Nephron (organoid): Measurements from ENCODE around the gene SLC22A4.
A peak's percentile ranks its signal among the peaks of the same experiment; 100 is the strongest.

Source experiments
- H3K27ac Mint-ChIP-seq, 3 experiments: 2 replicates each; pipeline ENCODE4 v1.8.0; 2020; ENCODE audit warnings: mixed read lengths in 3 of 3, mild to moderate bottlenecking in 2 of 3, moderate library complexity in 1 of 3
- H3K27me3 Mint-ChIP-seq: 2 replicates; pipeline ENCODE4 v1.8.0; 2021; ENCODE audit warnings: low read depth, mild to moderate bottlenecking, moderate library complexity, mixed read lengths
- H3K36me3 Mint-ChIP-seq: 2 replicates; pipeline ENCODE4 v1.8.0; 2020; ENCODE audit warnings: low read depth, mixed read lengths
- H3K4me1 Mint-ChIP-seq: 2 replicates; pipeline ENCODE4 v1.8.0; 2020; ENCODE audit warnings: mixed read lengths
- H3K4me3 Mint-ChIP-seq, 3 experiments: 2 replicates each; pipeline ENCODE4 v1.8.0; 2020; ENCODE audit warnings: mild to moderate bottlenecking in 3 of 3, mixed read lengths in 3 of 3, moderate library complexity in 2 of 3
- H3K9me3 Mint-ChIP-seq: 2 replicates; pipeline ENCODE4 v1.8.0; 2020; ENCODE audit warnings: mixed read lengths
- CTCF ChIP-seq, 3 experiments: fragments of 200-600 bp; sonication (generic); IDR thresholded peaks; one replicate each; pipeline ENCODE4 v1.5.0; 2021; ENCODE audit warnings: antibody characterized with exemption in 3 of 3; ENCODE audit not compliant: unreplicated experiment in 3 of 3

The SLC22A4 gene

GRCh38 chr5:132313366-132313765, 19.2 kb downstream of the SLC22A4 start:
- Mint-ChIP-seq H3K36me3 (peaks cover 7% of the 10 kb centered on the region), H3K9me3 (no peaks in the 10 kb centered on the region), H3K4me1 (peaks cover 49% of the 10 kb centered on the region), H3K27ac (peak overlapping the region in 2 of 3 experiments; percentile 18 to 37), H3K27me3 (peaks cover 3% of the 10 kb centered on the region), H3K4me3 (no peak overlapping the region)
- TF ChIP-seq CTCF (IDR thresholded peaks at IDR 0.05; ENCODE audit: unreplicated experiment in 3 of 3): no peak

GRCh38 chr5:132313961-132314432, 19.8 kb downstream of the SLC22A4 start:
- H3K27me3 Mint-ChIP-seq: peaks cover 3% of the 10 kb centered on the region

GRCh38 chr5:132315529-132316067, 21.4 kb downstream of the SLC22A4 start:
- Mint-ChIP-seq H3K36me3 (peaks cover 7% of the 10 kb centered on the region), H3K4me3 (no peak overlapping the region), H3K27me3 (peaks cover 3% of the 10 kb centered on the region), H3K27ac (peak overlapping the region in 1 of 3 experiments; percentile 17), H3K9me3 (no peaks in the 10 kb centered on the region), H3K4me1 (peaks cover 51% of the 10 kb centered on the region)
- peak in 1 of 3 experiments; percentile 12 for TF ChIP-seq CTCF (IDR thresholded peaks at IDR 0.05; ENCODE audit: unreplicated experiment in 3 of 3)

More at GRCh38 chr5:132313961-132314432, 19.8 kb downstream of the SLC22A4 start:
- peaks cover 55% of the 10 kb centered on the region for H3K4me1 Mint-ChIP-seq
- H3K36me3 Mint-ChIP-seq: peaks cover 7% of the 10 kb centered on the region
- no peaks in the 10 kb centered on the region for H3K9me3 Mint-ChIP-seq
- H3K4me3 Mint-ChIP-seq: peak overlapping the region in 1 of 3 experiments; percentile 8
- no peak for TF ChIP-seq CTCF (IDR thresholded peaks at IDR 0.05; ENCODE audit: unreplicated experiment in 3 of 3)
- H3K27ac Mint-ChIP-seq: peak overlapping the region; percentile 18 to 56 (median 37)

GRCh38 chr5:132319975-132320374, 25.8 kb downstream of the SLC22A4 start:
- TF ChIP-seq CTCF (IDR thresholded peaks at IDR 0.05; ENCODE audit: unreplicated experiment in 3 of 3): no peak
- Mint-ChIP-seq H3K9me3 (no peaks in the 10 kb centered on the region), H3K4me3 (no peak overlapping the region), H3K36me3 (peaks cover 3% of the 10 kb centered on the region), H3K27ac (no peak overlapping the region), H3K4me1 (peaks cover 62% of the 10 kb centered on the region), H3K27me3 (peaks cover 3% of the 10 kb centered on the region)

GRCh38 chr5:132321109-132321721, 27.0 kb downstream of the SLC22A4 start:
- H3K27ac Mint-ChIP-seq: no peak overlapping the region
- TF ChIP-seq CTCF (IDR thresholded peaks at IDR 0.05; ENCODE audit: unreplicated experiment in 3 of 3): no peak
- H3K4me1 Mint-ChIP-seq: peaks cover 56% of the 10 kb centered on the region
- H3K27me3 Mint-ChIP-seq: peaks cover under 1% of the 10 kb centered on the region
- no peak overlapping the region for H3K4me3 Mint-ChIP-seq
- no peaks in the 10 kb centered on the region for H3K9me3 Mint-ChIP-seq
- peaks cover 3% of the 10 kb centered on the region for H3K36me3 Mint-ChIP-seq

GRCh38 chr5:132322266-132322665, 28.1 kb downstream of the SLC22A4 start:
- peaks cover 3% of the 10 kb centered on the region for H3K36me3 Mint-ChIP-seq
- TF ChIP-seq CTCF (IDR thresholded peaks at IDR 0.05; ENCODE audit: unreplicated experiment in 3 of 3): no peak
- peaks cover 52% of the 10 kb centered on the region for H3K4me1 Mint-ChIP-seq
- no peaks in the 10 kb centered on the region for H3K9me3 Mint-ChIP-seq
- no peak overlapping the region for H3K4me3 Mint-ChIP-seq
- no peaks in the 10 kb centered on the region for H3K27me3 Mint-ChIP-seq
- no peak overlapping the region for H3K27ac Mint-ChIP-seq
